ENCODE data around the gene SKOR1.

Gene SKOR1

DNA sequence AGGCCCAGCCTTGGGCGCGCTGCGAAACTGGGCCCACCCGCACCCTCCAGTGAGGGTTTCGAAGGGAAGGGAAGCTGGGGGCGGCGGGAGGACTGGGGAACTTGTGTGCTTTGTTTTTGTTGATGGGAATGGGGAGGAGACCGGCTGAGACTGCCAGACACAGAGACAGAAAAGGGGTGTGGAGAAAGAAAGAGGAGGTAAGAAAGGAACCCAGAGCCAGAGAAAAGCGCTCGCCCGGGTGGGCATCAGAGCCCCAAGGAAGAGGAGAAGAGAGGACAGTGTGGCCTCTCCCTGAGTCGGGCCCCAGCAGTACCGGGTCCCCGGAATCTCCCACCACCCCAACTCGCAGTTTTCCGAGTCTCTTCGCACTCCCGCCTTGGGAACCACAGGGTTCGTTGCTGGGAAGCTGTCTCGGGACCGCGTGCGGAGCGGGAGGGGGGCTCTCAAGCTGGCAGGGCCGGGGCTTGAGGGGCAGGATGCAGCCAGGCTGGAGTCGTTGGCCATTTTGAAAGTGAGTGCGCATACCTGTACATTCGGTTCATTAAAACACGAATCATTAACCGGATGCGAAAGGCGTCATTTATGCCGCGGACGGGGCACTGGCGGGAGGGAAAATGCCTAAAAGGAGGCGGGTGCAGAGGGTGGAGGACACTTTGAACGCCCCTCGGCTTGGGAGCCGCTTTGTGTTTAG, 3.1 kb downstream of the SKOR1 start:
- Histone ChIP-seq H3K9ac (no peak overlapping the region), H3K27ac (no peak overlapping the region), H3K27me3 (ENCODE audit: insufficient read depth, low read depth) (peaks cover 3% of the 10 kb centered on the region; the same call in 1 of the 2 replicates), H4K20me1 (ENCODE audit: insufficient read depth) (no peaks in the 10 kb centered on the region), H3K4me1 (ENCODE audit: low read depth, poor library complexity, severe bottlenecking) (no peaks in the 10 kb centered on the region), H2AFZ (ENCODE audit: low read depth) (no peak overlapping the region), H3K79me2 (ENCODE audit: insufficient read depth, low read depth) (no peaks in the 10 kb centered on the region), H3K36me3 (ENCODE audit: insufficient read depth) (no peaks in the 10 kb centered on the region), H3K4me2 (no peak overlapping the region), H3K4me3 (IDR thresholded peaks at IDR 0.05; ENCODE audit: insufficient read depth, low read depth, low read length) (no peak overlapping the region)
- TF ChIP-seq, protein P1, sequence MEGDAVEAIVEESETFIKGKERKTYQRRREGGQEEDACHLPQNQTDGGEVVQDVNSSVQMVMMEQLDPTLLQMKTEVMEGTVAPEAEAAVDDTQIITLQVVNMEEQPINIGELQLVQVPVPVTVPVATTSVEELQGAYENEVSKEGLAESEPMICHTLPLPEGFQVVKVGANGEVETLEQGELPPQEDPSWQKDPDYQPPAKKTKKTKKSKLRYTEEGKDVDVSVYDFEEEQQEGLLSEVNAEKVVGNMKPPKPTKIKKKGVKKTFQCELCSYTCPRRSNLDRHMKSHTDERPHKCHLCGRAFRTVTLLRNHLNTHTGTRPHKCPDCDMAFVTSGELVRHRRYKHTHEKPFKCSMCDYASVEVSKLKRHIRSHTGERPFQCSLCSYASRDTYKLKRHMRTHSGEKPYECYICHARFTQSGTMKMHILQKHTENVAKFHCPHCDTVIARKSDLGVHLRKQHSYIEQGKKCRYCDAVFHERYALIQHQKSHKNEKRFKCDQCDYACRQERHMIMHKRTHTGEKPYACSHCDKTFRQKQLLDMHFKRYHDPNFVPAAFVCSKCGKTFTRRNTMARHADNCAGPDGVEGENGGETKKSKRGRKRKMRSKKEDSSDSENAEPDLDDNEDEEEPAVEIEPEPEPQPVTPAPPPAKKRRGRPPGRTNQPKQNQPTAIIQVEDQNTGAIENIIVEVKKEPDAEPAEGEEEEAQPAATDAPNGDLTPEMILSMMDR (conservative IDR thresholded peaks at IDR 0.05; ENCODE audit: low read depth, low read length) = no peak

DNA sequence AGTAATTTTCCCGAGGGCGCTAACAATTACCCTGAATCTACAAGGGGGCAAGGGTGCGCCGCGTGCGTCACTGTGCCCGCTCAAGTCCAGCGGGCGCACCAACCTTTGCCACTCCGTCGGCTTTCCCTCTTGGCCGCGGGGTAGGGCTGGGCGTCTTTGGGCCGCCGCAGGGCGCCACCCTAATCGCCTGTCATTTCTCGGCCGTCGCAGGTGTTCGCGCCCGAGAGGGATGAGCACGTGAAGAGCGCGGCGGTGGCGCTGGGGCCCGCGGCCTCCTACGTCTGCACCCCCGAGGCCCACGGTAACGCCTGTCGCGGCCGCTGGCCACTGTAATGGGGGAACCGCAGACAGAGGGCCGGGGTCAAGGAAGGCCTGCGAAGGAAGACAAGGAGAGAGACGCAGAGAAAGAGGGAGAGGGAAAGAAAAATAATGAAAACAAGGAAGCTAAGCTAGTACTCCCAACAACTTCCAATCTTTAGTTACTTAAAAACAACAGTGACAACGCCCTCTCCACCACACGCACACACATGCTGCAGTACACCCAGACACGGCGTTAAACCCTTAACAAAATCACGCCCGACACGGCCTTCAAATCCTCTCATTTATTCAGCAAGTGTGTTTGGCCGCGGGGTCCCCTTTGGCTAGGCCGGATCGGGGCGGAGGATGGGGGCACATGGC, 3.8 kb downstream of the SKOR1 start:
- H3K4me1 ChIP-seq (ENCODE audit: low read depth, poor library complexity, severe bottlenecking) = no peaks in the 10 kb centered on the region
- H3K4me2 ChIP-seq = no peak overlapping the region
- TF ChIP-seq, protein P1 (conservative IDR thresholded peaks at IDR 0.05; ENCODE audit: low read depth, low read length) = no peak
- H3K27me3 ChIP-seq (ENCODE audit: insufficient read depth, low read depth) = peaks cover 3% of the 10 kb centered on the region; the same call in 1 of the 2 replicates
- no peak overlapping the region for H3K9ac ChIP-seq
- H2AFZ ChIP-seq (ENCODE audit: low read depth) = no peak overlapping the region
- H3K79me2 ChIP-seq (ENCODE audit: insufficient read depth, low read depth) = no peaks in the 10 kb centered on the region
- H3K27ac ChIP-seq = no peak overlapping the region
- H3K4me3 ChIP-seq (IDR thresholded peaks at IDR 0.05; ENCODE audit: insufficient read depth, low read depth, low read length) = no peak overlapping the region
- H3K36me3 ChIP-seq (ENCODE audit: insufficient read depth) = no peaks in the 10 kb centered on the region
- H4K20me1 ChIP-seq (ENCODE audit: insufficient read depth) = no peaks in the 10 kb centered on the region

DNA sequence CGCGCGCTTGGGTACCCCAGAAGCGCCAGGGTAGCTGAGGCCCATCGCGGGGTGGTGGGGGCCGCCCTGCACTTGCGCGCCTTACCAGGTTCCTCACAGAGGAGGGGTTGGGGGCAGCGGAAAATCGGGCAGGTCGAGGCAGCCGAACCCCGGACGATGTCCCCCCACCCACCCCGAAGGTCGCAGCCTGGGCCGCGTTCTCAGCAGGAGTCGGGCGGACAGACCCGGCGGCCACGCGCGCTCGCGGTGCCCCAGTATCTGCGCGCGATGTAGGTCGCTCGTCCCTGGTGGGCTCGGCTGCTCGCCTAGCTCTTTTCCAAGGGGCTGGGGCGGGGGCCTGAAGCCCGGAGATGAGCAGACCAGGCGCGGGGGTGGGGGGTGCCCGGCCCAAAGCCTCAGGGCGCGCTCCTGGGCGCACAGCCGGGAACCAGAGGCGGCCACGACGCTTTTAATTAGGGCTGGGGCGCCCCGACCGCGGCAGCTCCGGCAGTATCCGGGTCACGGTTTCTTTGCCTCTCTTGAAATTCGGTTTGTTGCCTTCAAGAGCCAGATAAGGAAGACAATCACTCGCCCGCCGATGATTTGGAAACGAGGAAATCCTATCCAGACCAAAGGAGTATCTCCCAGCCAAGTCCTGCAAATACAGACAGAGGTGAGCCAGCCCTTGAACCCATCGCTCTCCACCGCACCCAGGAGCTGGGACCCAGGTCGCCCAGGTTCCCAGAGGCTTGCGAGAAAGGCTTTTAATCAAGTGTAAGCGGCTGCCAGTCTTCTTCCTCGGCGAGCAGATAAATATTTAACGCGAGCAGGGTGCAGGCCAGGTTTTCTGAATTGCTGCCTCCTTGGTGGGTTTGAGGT, 4.6 kb downstream of the SKOR1 start:
- no peak overlapping the region for H3K4me2 ChIP-seq
- H3K4me1 ChIP-seq (ENCODE audit: low read depth, poor library complexity, severe bottlenecking) = no peaks in the 10 kb centered on the region
- no peak overlapping the region for H2AFZ ChIP-seq (ENCODE audit: low read depth)
- H4K20me1 ChIP-seq (ENCODE audit: insufficient read depth) = no peaks in the 10 kb centered on the region
- no peaks in the 10 kb centered on the region for H3K36me3 ChIP-seq (ENCODE audit: insufficient read depth)
- no peak overlapping the region for H3K27ac ChIP-seq
- H3K79me2 ChIP-seq (ENCODE audit: insufficient read depth, low read depth) = no peaks in the 10 kb centered on the region
- TF ChIP-seq, protein P1 (conservative IDR thresholded peaks at IDR 0.05; ENCODE audit: low read depth, low read length) = no peak
- no peak overlapping the region for H3K9ac ChIP-seq
- H3K4me3 ChIP-seq (IDR thresholded peaks at IDR 0.05; ENCODE audit: insufficient read depth, low read depth, low read length) = no peak overlapping the region
- peaks cover 2% of the 10 kb centered on the region; the same call in 1 of the 2 replicates for H3K27me3 ChIP-seq (ENCODE audit: insufficient read depth, low read depth)

DNA sequence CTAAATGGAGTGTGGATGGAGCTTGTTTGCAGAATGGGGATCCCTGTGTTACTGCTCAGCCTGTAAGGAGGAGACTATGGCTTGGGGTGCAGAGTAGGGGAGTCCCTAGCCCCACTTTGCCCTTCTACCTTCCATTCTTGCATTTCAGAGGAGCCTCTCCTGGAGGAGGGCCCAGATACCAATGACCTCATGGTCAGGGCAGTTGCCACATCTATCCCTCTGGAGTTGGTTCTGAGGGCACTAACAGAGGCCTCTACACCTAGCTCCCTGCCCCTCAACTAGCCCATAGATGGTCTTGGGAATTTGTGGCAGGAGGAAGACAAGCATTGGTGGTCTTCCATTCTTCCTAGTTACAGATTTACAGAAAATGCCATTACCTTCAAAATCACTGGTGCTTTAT, 6.1 kb downstream of the SKOR1 start:
- H3K4me2 ChIP-seq = no peak overlapping the region
- no peak overlapping the region for H3K4me3 ChIP-seq (IDR thresholded peaks at IDR 0.05; ENCODE audit: insufficient read depth, low read depth, low read length)
- H3K27ac ChIP-seq = no peak overlapping the region
- H3K79me2 ChIP-seq (ENCODE audit: insufficient read depth, low read depth) = no peaks in the 10 kb centered on the region
- H3K4me1 ChIP-seq (ENCODE audit: low read depth, poor library complexity, severe bottlenecking) = peaks cover 6% of the 10 kb centered on the region
- H4K20me1 ChIP-seq (ENCODE audit: insufficient read depth) = no peaks in the 10 kb centered on the region
- H3K36me3 ChIP-seq (ENCODE audit: insufficient read depth) = no peaks in the 10 kb centered on the region
- TF ChIP-seq, protein P1 (conservative IDR thresholded peaks at IDR 0.05; ENCODE audit: low read depth, low read length) = no peak
- H2AFZ ChIP-seq (ENCODE audit: low read depth) = no peak overlapping the region
- no peaks in the 10 kb centered on the region; the same call in 1 of the 2 replicates for H3K27me3 ChIP-seq (ENCODE audit: insufficient read depth, low read depth)
- H3K9ac ChIP-seq = no peak overlapping the region

Data from KMS-11 (cell line).